Esophagus squamous epithelium (tissue), 5 donors: Measurements from ENCODE around the gene CORO7. TPM values are rescaled to one million over a fixed set of nuclear protein-coding genes. Genes with fewer than 3 reads are reported as not detected.

Experiments used
- DNase-seq: peaks from one replicate; lab custom pipeline; 2025; lab: John Stamatoyannopoulos, UW
- H3K27ac ChIP-seq, 4 donors: fragments of 200-600 bp; sonication (generic); one replicate each; pipeline ENCODE4 v1.5.1; 2016 to 2019; ENCODE audit warnings: mild to moderate bottlenecking in 1 of 4
- H3K27me3 ChIP-seq, 4 donors: fragments of 200-600 bp; sonication (generic); 1 replicate in 3 of 4; 2 replicates in 1 of 4; pipeline versions ENCODE4 v1.5.1 to v1.6.0; 2017 to 2021; ENCODE audit warnings: antibody characterized with exemption in 1 of 4
- H3K36me3 ChIP-seq, 3 donors: fragments of 200-600 bp; sonication (generic); one replicate each; pipeline ENCODE4 v1.5.1; 2016 to 2019
- H3K4me1 ChIP-seq, 3 donors: fragments of 200-600 bp; sonication (generic); one replicate each; pipeline ENCODE4 v1.5.1; 2017 to 2019
- H3K4me3 ChIP-seq, 4 donors: fragments of 200-600 bp; sonication (generic); 1 replicate in 3 of 4; 2 replicates in 1 of 4; pipeline ENCODE4 v1.5.1; 2016 to 2019; ENCODE audit warnings: mild to moderate bottlenecking in 2 of 4, moderate library complexity in 1 of 4
- H3K9me3 ChIP-seq, 3 donors: fragments of 200-600 bp; sonication (generic); one replicate each; pipeline ENCODE4 v1.5.1; 2016 to 2019
- CTCF ChIP-seq, 6 experiments: fragments of 450-650 bp in 4 of 6; fragments of 200-600 bp in 2 of 6; sonication (generic) in 2 of 6; IDR thresholded peaks; one replicate each; pipeline ENCODE4 v1.5.1; 2016 to 2019; ENCODE audit warnings: antibody characterized with exemption in 6 of 6, mild to moderate bottlenecking in 4 of 6, moderate library complexity in 4 of 6
- POLR2A ChIP-seq, 4 donors: fragments of 450-650 bp; IDR thresholded peaks; one replicate each; pipeline ENCODE4 v1.6.1; 2017; ENCODE audit warnings: antibody characterized with exemption in 4 of 4, mild to moderate bottlenecking in 4 of 4, moderate library complexity in 3 of 4
- WGBS, 2 donors: methylation state at CpG; one replicate each; pipeline ENCODE4 v1.1.5; 2018; 5-methylcytosine and 5-hydroxymethylcytosine counted together
- intact Hi-C: fragments of 100-400 bp; cut with DNase I; formaldehyde crosslinking; loops from one replicate; pipeline ENCODE4 v1.15.0; 2022
- total RNA-seq, 4 donors: library from RNA; depleted of rRNA; stranded (reverse); fragments of >200 nt; gene quantifications; one replicate each; pipeline ENCODE4 v1.1.0, GENCODE V29; 2016
- donor health status: DM: yes; HTN: yes; CAD: no.

CORO7 gene
- total RNA-seq, 4 donors from 2014 or later, result 15.8 to 25.9 (median 17.8) TPM

- H3K27ac ChIP-seq, result no peak overlapping the region
- peaks cover 0 to 17% (median 0%) of the 10 kb centered on the region in 3 donors for H3K4me1 ChIP-seq
- no peak for DNase-seq
- no peaks in the 10 kb centered on the region for H3K9me3 ChIP-seq
- TF ChIP-seq CTCF (IDR thresholded peaks at IDR 0.05) (no peak), POLR2A (IDR thresholded peaks at IDR 0.05) (no peak)
- H3K4me3 ChIP-seq, result no peak overlapping the region
- no peaks in the 10 kb centered on the region for H3K27me3 ChIP-seq
- H3K36me3 ChIP-seq, result peaks cover 12 to 80% (median 17%) of the 10 kb centered on the region in 3 donors
- intact Hi-C loops, result loop anchor here (5.0 kb wide), 1 partner anchor 46 kb away; no protein-coding TSS in a partner anchor
- 77 to 83% methylated on average over 3 to 17 of the region's 24 CpGs for WGBS, 2 donors
Observed at GRCh38 chr16:4403133-4403949, 13.1 kb downstream of the CORO7 start.

- Histone ChIP-seq H3K27ac (no peak overlapping the region), H3K27me3 (no peaks in the 10 kb centered on the region), H3K9me3 (no peaks in the 10 kb centered on the region), H3K4me1 (peaks cover 0 to 10% (median 0%) of the 10 kb centered on the region in 3 donors), H3K4me3 (peak overlapping the region in 1 of 4 donors; percentile 28), H3K36me3 (peaks cover 12 to 80% (median 16%) of the 10 kb centered on the region in 3 donors)
- WGBS, 2 donors, result no CpG with 5 or more reads among the region's 29 CpGs
- no peak for TF ChIP-seq POLR2A (IDR thresholded peaks at IDR 0.05)
- TF ChIP-seq CTCF (IDR thresholded peaks at IDR 0.05), result peak; percentile 89 to 95 (median 92)
- DNase-seq, result no peak
- intact Hi-C loops, result loop anchor here (5.0 kb wide), 1 partner anchor 45 kb away; no protein-coding TSS in a partner anchor
Observed at GRCh38 chr16:4402439-4403132, 13.8 kb downstream of the CORO7 start.

- DNase-seq, result no peak
- WGBS, 2 donors, result 94 to 95% methylated on average over 10 of the region's 12 CpGs
- H3K27ac ChIP-seq, result no peak overlapping the region
- no peak for TF ChIP-seq POLR2A (IDR thresholded peaks at IDR 0.05)
- no peak for TF ChIP-seq CTCF (IDR thresholded peaks at IDR 0.05)
- H3K36me3 ChIP-seq, result peaks cover 7 to 80% (median 12%) of the 10 kb centered on the region in 3 donors
- no peaks in the 10 kb centered on the region for H3K9me3 ChIP-seq
- intact Hi-C loops, result loop anchor here (5.0 kb wide), 1 partner anchor 44 kb away; no protein-coding TSS in a partner anchor
- H3K4me3 ChIP-seq, result no peak overlapping the region
- no peaks in the 10 kb centered on the region for H3K27me3 ChIP-seq
- peaks cover 0 to 8% (median 0%) of the 10 kb centered on the region in 3 donors for H3K4me1 ChIP-seq
Observed at GRCh38 chr16:4401510-4401909, 14.9 kb downstream of the CORO7 start.

GRCh38 chr16:4401094-4401501 lies 15.3 kb downstream of the CORO7 start:
- Histone ChIP-seq H3K36me3 (peaks cover 4 to 80% (median 12%) of the 10 kb centered on the region in 3 donors), H3K27ac (no peak overlapping the region), H3K9me3 (no peaks in the 10 kb centered on the region), H3K27me3 (no peaks in the 10 kb centered on the region), H3K4me3 (no peak overlapping the region), H3K4me1 (peaks cover 0 to 8% (median 0%) of the 10 kb centered on the region in 3 donors)
- no peak for DNase-seq
- intact Hi-C loops, result loop anchor here (5.0 kb wide), 1 partner anchor 44 kb away; no protein-coding TSS in a partner anchor
- 93 to 95% methylated on average over 10 to 12 of the region's 12 CpGs for WGBS, 2 donors
- no peak for TF ChIP-seq CTCF (IDR thresholded peaks at IDR 0.05)
- no peak for TF ChIP-seq POLR2A (IDR thresholded peaks at IDR 0.05)
